Femur (tissue), 1 donor: Measurements from ENCODE around the gene SPAG8.

Experiments used
- DNase-seq: peaks from one replicate; pipeline ENCODE4 v3.0.0-alpha.2; 2017

SPAG8 gene, protein sequence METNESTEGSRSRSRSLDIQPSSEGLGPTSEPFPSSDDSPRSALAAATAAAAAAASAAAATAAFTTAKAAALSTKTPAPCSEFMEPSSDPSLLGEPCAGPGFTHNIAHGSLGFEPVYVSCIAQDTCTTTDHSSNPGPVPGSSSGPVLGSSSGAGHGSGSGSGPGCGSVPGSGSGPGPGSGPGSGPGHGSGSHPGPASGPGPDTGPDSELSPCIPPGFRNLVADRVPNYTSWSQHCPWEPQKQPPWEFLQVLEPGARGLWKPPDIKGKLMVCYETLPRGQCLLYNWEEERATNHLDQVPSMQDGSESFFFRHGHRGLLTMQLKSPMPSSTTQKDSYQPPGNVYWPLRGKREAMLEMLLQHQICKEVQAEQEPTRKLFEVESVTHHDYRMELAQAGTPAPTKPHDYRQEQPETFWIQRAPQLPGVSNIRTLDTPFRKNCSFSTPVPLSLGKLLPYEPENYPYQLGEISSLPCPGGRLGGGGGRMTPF

DNA sequence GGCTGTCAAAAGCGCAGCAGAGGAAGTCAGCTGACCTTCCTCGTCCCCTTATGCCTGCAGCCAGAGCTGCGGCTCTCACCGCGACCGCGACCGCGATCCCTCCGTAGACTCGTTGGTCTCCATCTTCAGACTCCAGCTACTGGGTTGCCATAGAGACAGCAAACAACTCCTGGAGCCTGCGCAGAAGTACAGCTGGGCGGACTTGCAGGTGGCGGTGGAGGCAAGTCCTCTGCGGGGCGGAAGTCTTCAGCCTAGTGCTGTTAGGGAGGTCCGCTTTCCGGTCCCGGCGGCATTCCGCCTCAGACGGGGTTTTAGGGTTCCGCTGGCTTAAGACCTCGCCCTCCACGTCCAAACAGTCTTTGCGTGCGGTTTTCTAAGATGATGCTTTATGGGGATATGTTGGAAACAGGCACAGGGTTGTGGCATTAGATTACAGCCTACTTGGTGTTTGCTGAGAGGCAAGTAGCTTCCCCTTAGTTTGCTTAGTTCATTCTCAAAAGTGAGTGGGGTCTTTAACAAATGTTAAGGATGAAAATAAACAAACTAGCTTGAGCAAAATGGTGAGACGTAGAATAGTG, at the start of gene SPAG8:
Gene SPAG8, minus strand, starts transcription at position 238 of the 578 bp plus-strand sequence. Its CDS starts 115 bp downstream, at position 123.
- DNase-seq, result peak; percentile 97

DNA sequence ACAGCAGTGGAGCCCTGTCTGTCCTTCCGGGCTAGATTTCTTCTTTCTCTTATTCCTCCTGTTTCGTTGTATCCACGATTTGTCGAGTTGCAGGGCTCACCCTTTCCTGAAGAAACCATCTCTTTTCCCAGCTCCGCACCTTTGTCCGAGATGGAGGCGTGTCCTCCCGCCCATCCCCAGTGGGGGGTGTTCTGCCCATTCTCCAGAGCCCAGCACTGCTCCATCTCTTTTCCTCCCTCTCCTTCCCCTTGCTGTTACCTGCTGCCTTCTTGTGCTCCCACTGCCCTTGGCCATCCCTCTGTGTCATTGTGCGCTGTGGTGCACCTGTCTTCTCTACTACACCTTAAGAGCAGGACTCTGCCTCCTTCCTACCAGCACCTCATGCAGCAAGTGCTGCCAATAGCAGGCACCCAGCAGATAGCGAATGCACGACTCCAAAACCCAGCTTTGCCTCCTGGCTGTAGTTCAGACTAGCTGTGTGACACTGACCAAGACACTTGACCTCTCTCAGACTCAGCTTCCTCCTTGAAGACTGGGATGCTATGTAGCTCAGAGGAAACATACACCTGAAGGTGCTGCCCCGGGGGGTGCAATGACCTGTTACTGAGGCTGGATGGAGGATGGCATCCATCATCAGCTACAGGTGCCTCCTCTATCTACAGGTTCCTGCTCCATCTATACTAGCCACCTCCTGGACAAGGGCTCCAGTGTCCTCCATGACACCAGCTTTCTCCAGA, 49.3 kb upstream of the SPAG8 start:
- peak; percentile 11 for DNase-seq

DNA sequence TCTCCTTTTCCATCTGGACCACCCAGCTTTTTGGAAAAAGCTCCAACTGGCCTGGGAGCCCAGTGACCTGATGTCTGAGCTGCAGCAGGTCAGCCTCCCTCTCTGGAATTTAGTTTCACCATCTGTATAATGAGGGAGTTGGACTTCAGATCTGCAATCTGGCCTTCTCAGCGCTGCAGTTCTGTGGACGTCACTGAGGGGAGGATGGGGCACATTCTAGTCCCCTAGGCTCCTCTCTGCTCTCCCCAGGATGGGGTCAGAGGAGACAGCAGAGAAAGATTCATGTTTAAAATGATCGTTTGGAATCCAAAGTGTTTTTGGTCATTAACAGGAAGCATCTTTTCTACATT, 47.9 kb upstream of the SPAG8 start:
- DNase-seq, result peak; percentile 20

DNA sequence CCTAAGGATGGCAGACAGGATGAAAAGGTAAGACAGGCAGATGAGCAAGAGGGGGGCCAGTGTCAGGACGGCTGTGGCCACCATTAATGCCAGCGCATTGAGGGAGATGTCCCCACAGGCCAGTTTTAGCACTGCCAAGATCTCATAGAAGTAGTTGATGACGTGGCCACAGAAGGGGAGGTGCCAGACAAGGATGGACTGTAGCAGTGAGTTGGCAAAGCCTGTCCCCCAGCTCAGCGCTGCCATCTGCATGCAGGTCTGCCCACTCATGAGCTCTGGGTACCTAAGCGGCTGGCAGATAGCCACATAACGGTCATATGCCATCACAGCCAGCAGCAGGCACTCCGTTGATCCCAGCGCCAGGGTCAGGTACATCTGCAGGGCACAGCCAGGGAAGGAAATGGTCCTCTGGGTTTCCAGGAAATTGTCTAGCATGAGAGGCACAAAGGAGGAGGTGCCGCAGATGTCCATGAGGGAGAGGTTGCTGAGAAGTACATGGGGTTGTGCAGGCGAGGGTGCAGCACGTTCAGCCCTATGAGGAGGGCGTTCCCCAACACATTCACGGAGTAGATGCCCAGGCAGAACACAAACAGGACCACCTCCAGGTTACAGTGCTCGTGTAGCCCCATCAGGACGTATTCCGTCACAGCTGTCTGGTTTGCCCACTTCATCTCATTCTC, 47.4 kb upstream of the SPAG8 start:
- peak; percentile 33 for DNase-seq

DNA sequence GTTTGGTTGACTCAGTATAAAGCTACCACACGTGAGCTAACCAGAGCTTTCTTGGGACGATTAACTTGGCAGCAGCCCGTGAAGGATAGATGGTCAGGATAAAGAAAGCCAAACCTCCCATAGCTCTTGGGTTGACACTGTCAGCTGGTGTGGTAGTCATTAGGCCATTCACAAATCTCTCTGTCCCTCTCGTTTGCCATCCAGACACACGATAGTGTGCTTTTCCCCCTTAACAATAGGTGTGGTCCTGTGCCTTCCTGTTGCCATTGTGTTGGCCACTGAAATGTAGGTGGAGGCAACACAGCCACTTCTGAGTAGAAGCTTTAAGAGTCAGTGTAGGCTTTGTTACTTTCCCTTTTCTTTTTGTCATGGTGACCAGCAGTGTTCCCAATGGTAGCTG, 46.4 kb upstream of the SPAG8 start:
- DNase-seq, result peak; percentile 8

DNA sequence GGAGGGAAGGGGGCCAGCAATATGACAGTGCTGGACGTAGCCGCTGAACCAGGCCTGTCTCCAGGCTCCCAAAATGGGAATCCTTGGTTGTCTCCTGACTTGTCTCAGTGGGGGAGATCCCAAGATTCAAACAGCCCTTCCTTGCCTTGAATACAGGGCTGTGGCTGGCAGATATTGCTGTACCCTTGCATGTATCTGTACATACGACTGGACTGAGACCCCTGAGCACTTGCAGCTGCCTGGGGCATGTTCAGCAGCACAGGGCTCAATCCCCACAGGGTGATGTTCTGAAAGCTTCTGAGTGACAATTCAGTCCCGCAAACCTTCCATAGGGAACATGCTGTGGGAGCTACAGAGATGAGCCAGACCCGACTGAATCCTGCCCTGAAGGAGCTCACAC, 44.8 kb upstream of the SPAG8 start:
- DNase-seq, result peak; percentile 4

DNA sequence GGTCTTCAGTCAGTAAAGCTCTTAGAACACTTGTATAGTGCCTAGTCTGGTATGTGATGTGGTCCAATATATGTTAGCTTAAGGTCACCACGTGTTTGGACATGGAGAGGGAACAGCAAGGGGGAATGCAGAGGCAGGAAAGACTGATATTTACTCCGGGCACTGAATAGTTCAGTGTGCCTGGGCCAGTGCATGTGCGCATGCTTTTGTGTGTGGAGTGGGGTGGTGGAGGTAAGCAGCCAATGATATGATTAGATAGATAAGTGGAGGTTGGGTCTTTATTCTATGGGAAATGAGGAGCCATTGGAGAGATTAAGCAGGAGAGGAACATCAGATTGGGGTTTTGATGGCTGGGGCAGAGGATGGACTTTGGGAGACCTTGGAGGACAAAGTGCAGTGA, 44.1 kb upstream of the SPAG8 start:
- peak; percentile 3 for DNase-seq

DNA sequence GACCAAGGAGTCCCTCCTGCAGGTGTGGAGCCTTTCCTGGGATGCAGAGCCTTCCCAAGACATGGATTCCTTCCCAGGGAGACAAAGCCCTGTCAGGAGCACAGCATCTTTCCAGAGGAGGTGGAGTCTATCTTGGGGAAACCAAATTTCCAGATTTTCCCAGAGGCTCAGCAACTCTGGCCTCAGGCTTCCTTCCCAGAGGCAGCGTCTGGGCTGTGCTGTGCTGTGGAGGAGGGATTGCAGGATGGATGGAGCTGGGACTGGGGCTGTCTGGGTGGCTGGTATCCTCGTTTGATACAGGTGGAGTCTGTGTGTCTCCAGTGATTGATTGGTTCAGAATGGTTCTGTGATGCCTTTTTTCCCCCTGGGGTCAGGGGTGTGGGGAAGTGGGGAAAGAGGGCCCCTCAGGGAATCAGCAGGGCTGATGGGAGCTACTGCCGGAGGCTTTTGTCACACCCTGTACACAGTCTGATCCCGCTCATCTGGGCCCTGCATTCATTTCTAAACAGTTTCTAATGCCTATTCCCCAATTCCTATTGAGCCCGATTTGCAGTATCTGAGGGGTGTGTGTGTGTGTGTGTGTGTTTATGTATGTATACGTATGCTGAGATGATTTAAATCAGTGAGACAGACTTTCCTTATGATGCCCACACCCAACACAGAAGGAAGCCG, 42.2 kb upstream of the SPAG8 start:
- DNase-seq, result peak; percentile 10

DNA sequence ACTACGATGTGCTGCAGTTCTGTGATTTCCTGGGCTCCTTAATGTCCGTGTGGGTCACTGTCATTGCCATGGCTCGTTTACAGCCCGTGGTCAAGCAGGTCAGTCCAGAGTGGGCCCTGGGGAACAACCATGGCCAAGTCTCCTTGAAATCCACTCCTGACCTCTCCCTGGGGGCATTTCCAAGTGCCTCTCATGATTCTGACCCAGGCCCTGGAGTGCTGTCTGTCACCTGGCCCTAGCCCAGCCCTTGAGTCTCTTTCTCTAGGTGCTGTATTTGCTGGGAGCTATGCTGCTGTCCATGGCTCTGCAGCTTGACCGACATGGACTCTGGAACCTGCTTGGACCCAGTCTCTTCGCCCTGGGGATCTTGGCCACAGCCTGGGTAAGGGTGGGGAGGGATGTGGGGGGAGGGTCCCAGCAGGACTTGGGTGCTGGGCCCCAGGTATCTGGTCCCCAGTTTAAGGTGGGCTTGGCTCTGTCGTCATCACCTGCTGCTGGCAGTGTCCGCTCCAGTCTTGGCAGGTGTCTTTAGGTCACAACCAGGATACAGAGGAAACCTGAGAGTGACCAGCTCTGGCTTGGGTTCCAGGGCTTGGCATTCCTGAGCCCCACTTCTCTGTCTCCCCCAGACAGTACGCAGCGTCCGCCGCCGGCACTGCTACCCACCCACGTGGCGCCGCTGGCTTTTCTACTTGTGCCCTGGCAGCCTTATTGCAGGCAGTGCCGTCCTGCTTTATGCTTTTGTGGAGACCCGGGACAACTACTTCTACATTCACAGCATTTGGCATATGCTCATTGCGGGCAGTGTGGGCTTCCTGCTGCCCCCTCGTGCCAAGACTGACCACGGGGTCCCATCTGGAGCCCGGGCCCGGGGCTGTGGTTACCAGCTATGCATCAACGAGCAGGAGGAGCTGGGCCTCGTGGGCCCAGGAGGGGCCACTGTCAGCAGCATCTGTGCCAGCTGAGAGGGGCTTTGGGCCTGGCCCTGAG, 41.1 kb upstream of the SPAG8 start:
- DNase-seq, result peak; percentile 13

DNA sequence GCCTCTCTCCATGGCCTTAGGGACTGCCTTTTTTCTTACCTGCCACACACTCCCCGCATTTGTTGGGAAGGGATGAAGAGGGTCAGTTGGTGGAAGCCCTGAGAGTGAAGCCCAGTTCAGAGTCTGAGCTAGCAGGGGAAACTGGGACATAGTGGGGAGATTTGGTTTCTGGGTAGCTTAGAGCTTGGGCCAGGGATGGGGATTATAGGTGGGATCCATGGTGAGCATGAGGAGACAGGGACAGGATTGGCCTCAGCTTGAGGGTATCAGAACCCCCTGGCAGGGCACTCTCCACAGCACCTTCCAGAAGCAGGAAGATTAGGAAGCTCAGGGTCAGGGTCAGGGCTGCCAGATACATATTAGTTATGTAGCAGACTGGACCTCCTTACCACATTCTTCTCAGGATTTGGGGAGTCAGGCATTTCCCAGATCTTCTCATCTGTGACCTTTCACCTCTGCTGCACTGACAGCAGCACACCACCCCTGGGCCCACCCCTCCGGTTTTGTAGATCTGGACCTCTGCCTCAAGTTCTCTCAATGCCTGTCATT, 40.3 kb upstream of the SPAG8 start:
- peak; percentile 7 for DNase-seq

DNA sequence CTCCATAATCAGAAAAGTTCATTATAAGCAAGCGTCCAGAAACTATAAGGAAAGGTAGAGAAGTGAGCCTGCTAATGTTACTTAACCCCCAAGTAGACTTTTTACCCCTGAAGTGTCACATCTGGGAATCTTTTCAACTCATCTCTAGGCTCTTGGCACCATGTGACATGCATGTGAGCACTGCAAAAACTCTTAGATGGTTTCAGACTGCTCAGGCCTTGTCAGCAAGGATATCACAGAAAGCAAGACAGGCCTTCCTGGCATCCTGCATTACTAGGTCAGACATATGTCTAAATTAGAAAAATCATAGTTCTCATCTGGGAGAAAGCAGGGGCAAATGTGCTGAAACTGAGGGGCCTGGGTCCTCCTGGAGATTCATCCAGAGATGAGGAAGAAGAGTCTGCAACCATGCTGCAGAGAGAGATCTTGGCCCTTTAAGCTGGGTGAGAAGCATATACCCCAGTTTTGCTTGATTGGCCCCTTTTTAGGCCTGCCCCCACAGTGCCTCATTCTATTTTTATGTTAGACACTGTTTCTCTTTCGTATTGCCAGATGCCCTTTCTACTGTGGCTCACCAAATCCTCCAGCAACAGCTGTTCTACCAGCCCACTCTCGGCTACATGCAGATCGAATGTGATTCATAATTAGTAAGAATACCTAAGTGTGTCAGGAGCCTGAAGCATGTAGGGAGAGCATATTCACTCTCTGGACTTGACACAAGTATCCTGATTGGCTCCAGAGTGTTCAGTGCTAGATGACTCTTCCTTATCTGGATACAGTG, 35.9 kb upstream of the SPAG8 start:
- no peak for DNase-seq

DNA sequence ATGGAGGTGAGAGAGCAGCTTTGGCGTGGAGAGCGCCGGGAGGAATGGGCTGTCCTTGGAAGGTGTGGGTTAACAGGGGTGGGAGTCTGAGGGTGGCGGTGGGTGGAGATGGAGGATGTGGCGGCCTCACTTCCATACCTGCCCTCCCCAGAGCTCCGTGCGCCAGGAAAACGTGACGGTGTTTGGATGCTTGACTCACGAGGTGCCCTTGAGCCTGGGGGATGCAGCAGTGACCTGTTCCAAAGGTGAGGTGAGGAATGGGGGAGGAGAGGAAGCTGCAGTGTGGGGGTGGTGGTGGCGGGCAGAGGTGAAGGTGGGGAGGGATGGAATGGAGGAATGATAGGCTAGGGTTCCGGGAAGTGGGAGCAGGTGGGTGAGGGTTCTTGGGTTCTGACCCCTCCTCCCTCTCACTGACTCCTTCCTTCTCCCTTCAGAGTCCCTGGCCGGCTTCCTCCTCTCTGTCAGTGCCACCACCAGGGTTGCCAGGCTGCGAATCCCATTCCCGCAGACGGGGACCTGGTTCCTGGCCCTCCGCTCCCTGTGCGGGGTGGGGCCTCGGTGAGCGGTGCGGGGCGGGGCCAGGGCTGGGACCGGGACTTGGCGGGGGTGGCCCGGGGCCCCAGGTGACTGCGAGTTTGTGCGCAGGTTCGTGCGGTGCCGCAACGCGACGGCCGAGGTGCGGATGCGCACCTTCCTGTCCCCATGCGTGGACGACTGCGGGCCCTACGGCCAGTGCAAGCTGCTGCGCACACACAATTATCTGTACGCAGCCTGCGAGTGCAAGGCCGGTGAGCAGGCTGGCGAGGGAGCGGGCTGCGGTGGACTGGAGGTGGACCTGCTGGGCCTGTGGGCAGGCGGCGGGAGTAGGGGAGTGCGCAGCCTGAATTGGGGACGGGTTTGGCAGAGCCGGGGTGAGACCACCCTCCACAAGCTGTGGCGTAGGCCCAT, 34.0 kb upstream of the SPAG8 start:
- DNase-seq, result no peak

DNA sequence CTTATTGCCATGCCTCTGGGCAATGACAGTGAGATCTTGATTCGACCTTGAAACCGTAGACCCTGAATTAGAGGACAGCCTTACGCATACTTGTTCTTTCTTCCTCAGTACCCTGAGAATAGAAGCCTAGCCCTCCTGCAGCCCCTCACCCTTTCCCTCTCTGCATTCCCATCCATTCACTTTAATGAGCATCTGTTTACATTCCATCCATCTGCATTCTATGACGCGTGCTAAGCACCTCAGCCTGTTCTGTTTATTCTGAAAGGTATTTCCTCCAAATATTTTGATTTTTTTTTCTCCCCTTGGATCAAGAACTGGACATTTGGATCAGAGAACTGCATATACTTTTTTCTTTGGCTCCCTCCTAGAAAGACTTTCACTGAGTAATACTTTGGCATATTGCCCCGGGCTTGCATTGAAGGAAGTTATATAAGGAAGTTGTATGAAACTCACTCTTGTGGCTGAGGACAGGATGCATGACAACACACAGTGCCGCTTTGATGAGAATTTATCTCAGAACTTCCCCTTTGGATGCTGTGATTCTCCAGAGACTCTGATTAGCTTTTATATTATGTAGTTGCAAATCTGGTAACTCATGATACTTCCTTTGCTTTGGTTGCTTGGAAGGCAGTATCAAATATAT, 32.7 kb upstream of the SPAG8 start:
- peak; percentile 76 for DNase-seq

DNA sequence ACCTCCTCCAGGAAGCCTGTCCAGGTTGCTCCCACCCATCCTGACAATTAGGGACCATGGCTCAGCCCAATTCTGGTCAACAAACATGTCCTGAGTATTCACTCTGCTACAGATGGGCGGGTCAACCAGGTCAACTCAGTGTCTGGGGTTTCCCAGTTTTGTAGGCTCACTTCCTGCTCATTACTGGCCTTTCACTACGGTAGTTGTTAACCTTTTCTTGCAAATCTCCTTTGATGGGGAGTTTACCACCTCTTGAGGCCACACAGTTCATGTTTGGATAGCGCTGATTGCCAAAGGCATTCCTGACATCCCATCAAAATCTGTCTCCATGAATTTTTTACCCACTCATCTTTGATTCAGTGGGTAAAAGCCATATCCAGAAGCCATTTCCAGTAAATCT, 30.7 kb upstream of the SPAG8 start:
- DNase-seq, result no peak

DNA sequence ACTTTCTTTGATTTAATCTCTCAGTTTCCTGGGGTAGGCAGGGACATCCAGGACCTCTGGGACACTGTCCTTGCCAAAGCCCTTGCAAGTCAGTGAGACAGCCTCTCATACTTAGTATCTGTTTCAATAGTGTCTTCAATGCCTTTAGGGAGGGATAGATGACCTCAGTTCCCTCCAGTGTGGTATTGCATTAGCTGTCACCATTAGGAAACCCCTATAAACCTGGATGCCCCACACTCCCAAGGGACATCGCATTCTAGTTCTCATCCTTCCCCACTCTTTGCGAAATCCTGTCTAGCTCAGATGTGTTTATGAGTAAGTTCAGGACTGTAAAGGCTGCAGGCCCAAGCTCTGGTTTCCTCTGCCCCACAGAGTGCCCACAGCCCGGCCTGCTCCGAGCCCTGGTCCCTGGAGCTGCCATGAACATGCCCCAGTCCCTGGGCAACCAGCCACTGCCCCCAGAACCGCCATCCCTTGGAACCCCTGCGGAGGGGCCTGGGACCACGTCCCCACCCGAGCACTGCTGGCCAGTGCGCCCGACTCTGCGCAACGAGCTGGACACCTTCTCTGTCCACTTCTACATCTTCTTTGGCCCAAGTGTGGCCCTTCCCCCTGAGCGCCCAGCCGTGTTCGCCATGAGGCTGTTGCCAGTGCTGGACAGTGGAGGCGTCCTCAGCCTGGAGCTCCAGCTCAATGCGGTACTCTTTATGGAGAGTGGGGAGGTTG, 30.1 kb upstream of the SPAG8 start:
- DNase-seq, result no peak

DNA sequence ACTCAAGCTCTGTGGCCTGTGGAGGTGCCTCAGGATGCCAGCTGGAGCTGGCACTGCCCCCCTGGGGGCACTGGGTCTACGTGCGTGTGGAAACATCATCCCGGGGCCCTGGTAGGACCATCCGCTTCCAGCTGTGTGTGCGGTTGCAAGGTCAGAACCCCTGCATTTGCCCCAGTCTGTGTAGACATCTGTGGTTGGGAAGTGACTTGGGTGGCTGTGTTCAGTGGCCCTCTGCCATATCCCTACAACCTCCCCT, 29.5 kb upstream of the SPAG8 start:
- no peak for DNase-seq

DNA sequence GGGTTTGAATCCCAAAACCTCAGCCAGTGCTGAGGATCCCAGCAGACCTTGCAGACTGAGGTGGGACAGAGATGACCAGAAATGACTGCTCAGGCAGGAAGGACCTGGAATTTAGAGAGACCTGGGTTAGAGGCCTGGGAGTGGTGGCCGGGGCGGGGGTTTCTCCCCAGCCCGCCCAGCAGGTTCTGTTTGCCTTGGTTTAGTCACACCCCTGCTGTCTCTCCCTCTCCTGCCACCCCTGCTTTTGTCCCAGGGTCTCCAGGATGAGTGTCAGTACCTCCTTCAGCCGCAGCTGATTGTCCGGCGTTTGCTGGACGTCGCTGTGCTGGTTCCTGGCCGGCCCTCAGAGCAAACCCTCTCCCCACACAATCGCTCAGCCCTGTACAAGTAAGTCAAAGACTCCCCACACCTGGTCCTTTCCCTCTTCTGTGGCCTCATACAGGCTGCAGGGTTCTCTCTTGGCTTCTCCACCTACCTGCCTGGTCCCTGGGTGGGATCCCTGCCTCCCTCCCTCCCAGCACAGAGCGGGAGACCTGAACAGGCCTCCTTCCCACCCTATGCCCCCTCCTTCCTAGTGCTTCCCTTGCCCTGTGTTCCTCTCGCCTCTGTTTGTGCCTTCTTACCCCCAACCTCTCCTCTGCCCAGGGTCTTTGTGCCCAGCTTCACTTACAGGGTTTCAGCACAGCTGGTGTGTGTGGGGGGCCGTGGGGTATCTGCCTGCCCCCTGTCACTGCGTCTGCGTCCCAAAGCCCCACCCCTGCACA, 29.0 kb upstream of the SPAG8 start:
- no peak for DNase-seq
